Stimulated activated CD4-positive, alpha-beta T cell treated with anti-CD3 and anti-CD28 coated beads, Interleukin-12 subunit alpha, Interleukin-12 subunit beta, amount 100 ng/mL, for 48 hours (primary cell): ENCODE results near the gene GDI2.

Experiments used
- DNase-seq, 3 donors: peaks; one replicate each; pipeline ENCODE4 v3.0.0-alpha.2; 2020; ENCODE audit warnings: low read depth in 2 of 3, low spot score in 1 of 3

The GDI2 gene

DNA sequence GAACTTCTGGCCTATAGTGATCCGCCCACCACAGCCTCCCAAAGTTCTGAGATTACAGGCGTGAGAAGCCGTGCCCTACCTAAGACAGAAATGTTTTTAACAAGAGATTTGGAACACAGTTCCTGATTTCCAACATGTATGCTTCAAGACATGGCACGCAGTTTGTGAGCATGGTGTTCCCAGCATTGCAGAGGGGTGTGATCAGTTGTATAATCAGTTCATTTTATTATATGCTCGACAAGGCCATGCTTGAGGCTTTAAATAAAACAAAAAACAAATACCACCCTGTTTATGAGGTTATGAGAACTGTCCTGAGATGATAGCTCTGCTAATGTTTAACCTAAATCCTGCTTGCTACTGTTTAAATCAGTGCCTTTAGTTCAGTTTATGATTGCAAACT is 68.4 kb downstream of the GDI2 start:
- no peak for DNase-seq

DNA sequence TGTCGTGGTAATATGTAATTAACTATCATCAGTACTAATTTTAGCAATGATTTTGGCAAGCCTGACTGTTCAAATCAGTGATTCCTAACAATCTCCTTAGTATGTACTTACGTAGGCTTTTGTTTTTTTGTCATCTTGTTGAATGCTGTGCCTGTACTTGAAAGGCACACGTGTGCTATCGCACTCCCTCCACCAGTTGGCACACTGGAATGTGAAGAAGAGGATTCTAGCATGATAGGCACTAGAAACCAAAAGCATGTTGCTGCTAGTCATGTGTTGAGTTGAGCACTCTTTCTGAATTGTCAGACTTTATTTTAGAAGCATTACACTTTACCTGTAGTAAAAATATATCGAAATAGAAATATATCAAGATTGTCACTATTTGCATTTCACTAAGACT is 69.5 kb downstream of the GDI2 start:
- DNase-seq = no peak

DNA sequence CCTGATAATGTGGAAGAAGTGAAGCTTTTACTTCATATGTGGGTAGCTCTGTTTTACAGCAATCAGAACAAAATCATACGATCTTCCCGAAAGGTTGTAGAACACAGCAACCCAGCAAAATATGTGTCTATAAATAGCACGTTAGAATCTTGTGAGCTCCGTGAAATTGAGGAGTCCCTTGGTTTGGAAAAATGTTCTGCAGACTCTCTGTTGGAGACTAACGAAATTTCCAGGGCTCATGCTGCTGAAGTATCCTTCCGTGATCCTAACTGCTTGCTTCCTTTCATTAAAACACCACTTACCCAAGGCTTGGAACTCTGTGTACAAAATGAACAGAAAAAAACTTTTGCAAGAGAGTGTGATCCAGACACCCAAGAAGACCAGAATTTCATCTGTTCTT is 71.1 kb downstream of the GDI2 start:
- DNase-seq = no peak

DNA sequence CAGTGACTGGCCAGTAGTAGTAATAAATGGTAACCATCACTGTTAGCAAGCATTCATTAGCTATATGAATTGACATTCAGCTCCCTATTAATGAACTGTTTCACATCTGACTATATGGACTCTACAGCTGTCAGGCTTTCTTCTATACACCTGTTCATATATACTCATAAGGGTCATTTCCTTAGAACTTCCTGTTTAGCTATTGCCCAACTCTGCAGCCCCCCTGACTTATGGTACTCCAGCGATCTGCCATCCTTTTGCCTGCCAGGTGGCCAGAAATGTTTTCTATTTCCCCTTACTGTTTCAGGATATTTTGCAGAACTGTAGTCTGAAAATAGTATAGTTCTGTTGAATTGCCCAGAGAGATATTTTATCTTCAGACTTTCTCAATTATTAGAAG is 72.0 kb downstream of the GDI2 start:
- no peak for DNase-seq

DNA sequence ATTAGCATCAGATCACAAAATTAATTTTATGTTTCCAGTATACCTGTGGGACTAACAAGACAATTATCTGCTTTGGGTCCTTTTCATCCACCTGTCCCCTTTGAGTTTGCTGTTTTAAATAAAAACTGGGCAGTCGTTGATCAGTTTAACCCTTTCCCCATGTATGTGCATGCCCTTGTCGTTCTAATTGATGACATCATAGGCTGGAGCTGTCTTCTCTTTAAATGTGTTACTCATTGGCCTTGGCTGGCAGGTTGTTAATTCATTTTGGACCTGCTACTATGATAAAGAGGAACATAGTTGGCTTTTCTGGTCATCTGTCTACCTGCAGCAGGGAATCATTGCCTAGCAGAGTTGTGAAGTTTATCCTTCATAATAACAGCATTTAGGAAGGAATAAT is 74.8 kb downstream of the GDI2 start:
- DNase-seq = no peak

DNA sequence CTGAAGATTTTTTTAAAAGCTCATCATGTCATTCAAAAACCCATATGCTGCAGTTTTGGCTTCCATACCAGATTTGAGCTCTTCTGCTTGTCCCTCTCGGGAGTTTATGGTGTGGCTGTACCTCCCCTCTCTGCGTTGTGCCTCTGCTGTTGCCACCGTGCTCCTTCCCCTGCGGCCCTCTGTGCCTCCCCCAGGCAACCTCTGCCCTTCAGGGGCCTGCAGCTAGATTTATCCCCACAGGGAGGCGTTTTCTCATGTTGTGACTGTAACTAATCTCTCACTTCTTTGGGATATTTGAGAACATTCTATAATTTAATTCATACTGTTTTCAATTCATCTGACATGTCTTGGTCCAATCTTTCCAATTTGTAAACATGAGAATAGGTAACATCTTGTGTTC is 75.9 kb downstream of the GDI2 start:
- DNase-seq = no peak

DNA sequence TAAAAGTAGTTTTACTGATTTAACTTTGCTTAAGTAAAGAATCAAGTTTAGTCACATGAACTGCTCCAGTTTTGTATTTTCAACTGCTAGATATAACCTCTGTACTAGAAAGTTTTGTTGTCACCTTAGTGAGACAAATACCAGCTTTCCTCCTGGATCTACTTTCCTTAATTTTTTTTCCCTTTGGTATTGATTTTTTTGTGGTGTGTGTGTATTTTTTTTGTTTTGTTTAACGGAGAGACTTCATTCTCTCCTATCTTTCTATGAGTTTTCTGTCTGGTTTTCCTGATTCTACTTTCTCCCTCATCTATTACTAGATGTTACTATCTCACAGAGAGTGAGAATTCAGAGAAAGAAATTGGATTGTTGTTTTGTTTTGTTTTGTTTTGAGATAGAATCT is 76.6 kb downstream of the GDI2 start:
- DNase-seq = no peak

DNA sequence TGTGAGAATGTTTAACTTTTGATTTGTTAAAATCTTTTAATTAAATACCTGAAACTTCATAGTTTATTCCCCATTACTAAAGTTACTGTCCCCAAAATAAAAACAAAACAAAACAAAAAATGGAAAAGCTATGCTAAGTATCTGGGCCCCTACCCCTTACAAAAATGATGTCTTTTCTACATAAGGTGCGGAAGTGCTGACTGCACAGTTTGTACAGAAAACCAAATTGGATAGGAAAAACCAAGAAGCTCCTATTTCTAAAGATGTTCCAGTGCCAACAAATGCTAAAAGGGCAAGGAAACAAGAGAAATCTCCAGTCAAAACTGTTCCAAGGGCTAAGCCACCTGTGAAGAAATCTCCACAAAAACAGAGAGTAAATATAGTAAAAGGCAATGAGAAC is 78.1 kb downstream of the GDI2 start:
- DNase-seq = no peak

DNA sequence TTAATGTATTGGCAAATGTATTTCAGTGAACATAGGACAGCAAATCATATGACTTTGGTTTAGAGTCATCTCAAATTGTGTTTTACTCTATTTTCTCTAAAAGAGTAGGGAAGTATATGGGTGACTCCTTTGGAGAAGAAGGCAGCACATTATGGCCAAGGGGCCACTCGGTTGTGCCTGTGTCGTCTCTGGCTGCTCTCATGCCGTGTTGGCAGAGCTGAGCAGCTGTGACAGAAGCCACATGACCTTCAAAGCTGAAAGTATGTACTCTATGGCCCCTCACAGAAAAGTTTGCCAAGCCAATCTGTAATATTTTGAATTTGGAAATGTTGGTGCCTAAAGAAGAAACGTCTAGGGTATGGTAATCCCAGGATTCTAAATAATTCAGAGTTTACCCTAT is 81.1 kb downstream of the GDI2 start:
- no peak for DNase-seq

DNA sequence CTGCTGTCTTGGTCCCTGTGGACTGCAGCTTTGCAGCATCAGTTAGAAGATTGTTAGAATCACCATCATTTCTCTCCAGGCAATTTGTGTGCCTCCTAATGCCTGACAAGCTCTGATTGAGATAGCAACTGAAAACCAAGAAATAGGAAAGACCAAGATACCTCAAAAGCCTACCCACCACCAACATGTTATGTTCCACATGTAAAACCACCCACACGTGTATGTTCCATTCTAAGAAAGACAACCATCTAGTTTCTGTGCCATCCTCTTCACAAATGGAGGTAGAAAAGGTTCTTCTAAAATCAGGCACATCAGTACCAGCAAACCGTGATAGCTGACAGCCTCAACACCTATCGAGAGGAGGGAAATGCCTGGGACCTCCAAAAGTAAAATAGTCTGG is 81.7 kb downstream of the GDI2 start:
- no peak for DNase-seq

DNA sequence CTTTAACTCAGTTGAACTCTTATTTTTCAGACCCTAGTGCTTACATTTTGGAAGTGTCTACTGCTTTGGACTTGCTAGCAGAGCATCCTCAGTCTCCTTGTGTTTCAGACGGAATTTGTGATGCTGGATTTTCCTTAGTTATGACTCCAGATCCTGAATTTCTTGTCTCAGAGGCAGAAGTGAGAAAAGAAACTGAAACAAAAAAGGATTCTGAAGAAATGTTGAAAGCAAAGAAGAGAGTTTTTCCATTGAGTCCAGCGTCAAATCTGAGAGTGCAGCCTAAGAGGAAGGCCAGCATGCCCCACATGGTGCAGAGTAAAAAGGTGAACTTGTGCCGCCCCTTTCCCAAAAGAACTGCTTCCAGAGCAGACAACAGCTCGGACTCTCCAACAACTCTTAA is 82.5 kb downstream of the GDI2 start:
- DNase-seq = no peak

DNA sequence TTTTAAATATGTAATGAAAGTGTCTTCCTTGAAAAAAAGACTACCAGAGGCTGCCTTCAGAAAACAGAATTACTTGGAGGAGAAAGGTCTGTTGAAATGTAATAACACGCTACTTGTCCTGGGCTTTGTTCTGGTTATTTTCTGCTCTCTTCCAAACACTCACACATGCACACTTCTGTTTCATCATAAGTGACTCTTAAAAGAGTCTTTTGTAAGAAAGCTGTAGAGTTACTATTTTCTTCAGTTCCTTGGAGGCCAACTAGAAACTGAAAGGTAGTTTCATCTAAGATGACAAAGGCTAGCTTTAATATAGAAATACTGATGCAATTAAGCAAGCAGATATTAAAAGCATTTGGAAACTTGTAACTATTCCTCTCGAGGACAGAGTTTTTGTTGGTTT is 89.5 kb downstream of the GDI2 start:
- no peak for DNase-seq

DNA sequence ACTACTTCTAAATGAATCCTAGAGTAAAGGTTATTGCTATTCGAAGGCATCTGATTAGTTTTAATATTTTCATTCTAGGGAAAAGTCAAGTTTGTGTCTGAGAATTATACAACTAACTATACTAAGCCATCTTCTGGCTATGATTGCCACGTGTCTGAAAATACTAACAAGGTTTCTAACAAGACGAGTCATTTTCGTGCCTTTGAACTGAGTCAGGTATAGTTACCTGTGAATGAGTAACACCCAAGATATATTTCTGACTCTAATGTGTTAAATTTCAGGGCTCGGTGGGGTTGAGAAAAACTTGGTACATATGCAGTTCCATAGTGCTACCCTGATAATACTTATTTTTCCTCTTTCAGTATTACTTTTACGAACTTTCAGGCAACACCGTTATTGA is 93.1 kb downstream of the GDI2 start:
- no peak for DNase-seq

DNA sequence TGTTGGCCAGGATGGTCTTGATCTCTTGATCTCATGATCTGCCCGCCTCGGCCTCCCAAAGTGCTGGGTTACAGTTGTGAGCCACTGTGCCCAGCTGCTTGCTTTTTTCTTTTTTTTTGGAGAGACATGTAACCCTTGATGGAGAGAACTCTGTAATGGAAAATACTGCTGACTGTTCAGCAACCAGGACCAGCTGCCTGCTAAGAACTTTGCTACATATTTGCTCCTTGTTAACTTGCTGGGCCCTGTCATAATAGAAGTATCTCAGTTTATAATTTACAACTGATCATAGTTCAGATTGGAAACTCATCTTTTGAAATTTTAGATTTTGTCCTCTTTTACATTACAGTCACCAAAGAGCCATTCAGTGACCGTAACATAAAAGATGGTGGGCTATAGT is 93.7 kb downstream of the GDI2 start:
- DNase-seq = no peak
